Left lobe of liver (tissue), 2 donors: Measurements from ENCODE around the gene KRT5. TPM values are rescaled to one million over a fixed set of nuclear protein-coding genes. Genes with fewer than 3 reads are reported as not detected.
"Not testable (repeated sequence)": the region's sequence is repeated elsewhere in the genome, so short reads cannot be mapped to it uniquely, and the experiment has no call there.

Source experiments
- ATAC-seq: fragments of 200-7000 bp; cut with Tn5 transposase; one replicate; pipeline ENCODE4 v1.9.1; 2020; ENCODE audit warnings: mild to moderate bottlenecking, moderate library complexity
- DNase-seq: peaks from one replicate; pipeline ENCODE4 v3.0.0-alpha.2; 2020; ENCODE audit warnings: low spot score
- total RNA-seq: library from RNA; stranded (reverse); gene quantifications from one replicate; pipeline ENCODE4 v1.2.1, GENCODE V29; 2021
- donor health status: DM: no; HTN: no; CAD: no; lungs with moderate emphysema.
- donor health status: DM: no; HTN: yes; CAD: no.

The KRT5 gene
- total RNA-seq, 1 donor from 2014 or later: not detected

DNA sequence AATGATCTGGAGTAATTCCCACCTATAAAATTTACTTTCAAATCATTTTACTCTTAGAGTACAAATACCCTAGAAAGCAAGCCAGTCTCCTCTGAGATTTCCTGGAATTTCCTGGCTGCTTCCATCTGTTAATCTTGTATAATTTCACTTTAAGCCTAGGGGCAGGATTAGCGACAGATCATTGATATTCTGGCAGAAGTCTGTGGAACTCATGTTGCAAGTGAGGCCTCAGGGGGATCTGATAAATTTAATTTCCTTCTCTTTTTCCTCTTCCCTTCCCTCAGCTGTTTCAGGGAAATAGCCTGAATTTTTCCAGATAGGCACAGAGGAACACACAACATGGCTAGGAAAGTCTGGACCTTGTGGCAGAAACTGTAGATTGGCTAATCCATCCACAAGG, 21.2 kb downstream of the KRT5 start:
- DNase-seq (no peak), ATAC-seq (no peak)

DNA sequence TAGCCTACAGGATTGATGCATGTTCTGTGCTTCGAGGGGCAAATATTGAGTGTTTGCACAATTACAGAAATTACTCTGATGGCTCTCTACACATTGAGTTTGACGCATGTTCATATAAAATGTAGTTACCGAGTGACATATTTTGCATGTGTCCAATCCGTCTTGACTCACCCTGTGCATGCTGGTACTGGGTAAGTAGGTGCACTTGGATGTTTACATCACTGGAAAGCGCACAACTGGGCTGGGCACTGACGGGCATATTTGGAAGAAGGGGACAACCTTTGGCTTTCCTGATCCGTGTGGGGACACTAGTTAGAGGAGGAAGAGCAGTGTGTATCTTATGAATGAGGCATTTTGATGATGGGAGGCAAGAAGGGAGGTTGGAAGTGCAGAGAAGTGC, 22.2 kb downstream of the KRT5 start:
- no peak for ATAC-seq
- no peak for DNase-seq

DNA sequence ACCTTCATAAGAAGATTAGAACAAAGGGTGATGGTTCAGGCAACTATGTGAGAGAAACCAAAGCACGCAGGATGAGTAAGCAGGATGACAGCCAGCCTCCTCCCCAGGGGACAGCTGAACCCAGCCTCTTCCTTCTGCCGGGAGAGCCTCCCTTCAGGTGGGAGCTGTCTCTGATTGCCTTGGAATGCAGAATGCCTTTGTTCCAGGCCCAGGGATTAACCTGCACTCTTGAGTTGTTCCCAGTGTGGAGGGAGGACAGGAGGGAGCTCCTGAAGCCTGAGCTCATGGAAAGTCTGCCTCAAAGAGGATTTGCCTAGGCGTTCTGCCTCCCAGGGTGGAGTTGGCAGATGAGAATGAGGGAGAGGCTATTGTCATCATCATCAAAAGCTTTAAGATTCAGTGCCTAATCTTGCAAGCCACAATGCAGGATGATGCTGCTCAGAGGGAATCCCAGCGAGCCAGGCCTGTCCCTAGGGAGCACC, 23.6 kb downstream of the KRT5 start:
- no peak for ATAC-seq
- DNase-seq: no peak

DNA sequence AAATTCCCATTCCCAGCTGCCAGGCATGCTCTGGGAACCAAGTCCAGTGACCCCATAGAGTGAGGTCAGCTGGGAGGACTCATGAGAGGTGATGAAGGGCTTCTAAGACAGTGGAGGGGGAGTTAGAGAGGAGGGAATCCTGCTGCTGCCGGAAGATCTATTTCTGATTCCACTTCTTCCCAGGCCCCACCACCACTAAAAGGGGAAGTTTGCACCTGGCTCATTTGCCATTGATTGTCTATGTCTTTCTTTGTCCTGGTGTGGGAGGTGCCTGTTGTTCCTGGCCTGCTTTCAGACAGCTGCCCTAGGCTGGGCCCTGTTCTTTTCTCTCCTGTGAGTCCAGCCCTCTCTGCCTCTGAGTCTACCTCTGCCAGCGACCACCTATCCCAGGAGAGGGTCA, 24.1 kb downstream of the KRT5 start:
- DNase-seq: no peak
- no peak for ATAC-seq

DNA sequence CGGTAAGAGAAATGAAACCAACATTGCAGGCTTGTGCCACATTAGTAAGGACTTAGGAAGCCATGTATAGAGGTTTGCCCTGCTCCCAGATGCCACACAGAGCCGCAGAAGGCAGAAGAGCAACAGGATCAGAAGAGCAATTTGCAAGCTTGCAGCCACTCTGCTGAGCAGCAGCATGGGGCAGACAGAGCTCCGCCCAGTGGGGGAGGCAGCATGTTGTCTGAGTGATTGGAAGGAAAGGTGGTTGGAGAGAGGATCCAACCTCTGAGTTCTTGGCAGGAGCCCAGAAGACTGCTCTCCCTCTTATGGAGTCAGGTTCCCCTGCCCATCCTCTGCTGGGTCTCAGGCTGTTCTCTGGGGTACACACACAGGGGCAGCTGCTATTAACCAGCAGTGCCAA, 24.8 kb downstream of the KRT5 start:
- ATAC-seq (peak; percentile 25), DNase-seq (no peak)

DNA sequence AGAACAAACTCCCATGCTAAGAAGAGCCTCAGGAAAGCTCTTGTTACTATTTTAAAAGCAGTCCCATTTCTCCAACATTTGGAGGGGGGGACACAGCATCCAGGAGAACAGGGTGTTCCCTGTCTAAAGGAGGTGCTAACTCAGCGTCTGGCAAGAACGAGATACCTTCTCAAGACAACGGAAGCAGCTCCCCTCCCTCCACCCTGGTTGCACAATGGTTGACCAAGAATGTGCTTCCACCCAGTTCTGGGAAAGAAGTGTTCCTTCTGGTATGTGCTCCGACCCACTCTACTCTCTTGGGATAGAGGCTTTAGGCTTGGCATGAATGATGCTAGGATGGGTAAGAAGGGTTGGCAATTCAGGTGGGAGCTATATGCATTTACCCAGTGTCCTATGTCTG, 25.7 kb downstream of the KRT5 start:
- DNase-seq: no peak
- ATAC-seq: no peak

DNA sequence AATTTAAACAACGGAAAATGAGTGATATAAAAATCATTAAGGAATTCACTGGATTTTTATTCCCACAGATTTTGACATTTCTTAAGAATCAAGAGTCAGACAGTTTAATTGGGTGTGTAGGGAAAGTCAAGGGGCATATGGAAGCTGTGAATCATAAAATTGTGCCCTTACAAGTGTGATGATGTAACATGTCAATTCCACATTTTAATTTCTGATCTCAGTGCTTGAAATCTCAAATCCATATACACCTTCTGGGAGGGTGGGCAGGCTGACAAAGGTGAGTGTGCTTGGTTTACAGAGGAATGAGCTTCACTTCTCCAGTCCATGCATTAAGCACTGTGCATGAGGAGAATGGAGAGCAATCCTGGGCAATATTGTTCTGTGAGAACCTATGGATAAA, 26.1 kb downstream of the KRT5 start:
- ATAC-seq (no peak), DNase-seq (no peak)

DNA sequence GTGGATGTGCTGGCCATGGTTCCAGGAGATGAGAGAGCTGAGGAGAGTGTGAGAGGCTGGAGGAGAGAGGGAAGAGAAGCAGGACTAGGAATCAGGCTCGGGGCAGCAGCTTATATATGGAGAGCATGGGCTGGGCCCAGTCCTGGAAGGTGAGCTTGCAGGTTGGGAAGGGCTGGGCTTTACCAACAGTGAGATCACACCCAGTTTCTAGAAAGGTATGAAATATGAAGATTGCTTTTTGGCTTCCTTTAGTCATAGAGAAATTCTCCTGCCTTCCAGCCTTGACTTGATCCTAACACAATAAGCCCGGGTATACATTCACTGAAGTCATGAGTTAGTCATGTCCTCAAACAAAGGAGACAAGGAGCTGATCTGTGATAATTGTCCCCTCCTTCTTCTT, 27.0 kb downstream of the KRT5 start, which contains the start of gene KRT6A:
Gene KRT6A (minus strand): TSS at position 86 of the 400 bp plus-strand sequence. CDS start 69 bp downstream, at position 17.
- ATAC-seq (no peak), DNase-seq (no peak)

DNA sequence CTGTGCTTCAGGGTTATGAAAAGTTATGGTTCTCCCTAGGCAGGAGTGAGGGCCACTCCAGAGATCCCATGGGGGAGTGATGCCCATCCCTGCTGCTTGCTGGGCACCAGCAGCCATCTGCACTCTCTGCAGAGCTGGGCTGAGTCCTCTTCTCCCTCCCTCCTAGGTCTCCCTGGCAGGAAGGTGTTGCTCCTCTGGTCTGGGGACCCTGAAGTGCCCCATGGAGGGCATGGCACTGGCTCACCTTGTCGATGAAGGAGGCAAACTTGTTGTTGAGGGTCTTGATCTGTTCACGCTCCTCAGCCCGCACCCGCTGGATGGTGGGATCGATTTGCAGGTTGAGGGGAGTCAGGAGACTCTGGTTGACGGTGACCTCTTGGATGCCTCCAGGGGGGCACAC, 27.8 kb downstream of the KRT5 start:
- ATAC-seq, DNase-seq: not testable (repeated sequence)

DNA sequence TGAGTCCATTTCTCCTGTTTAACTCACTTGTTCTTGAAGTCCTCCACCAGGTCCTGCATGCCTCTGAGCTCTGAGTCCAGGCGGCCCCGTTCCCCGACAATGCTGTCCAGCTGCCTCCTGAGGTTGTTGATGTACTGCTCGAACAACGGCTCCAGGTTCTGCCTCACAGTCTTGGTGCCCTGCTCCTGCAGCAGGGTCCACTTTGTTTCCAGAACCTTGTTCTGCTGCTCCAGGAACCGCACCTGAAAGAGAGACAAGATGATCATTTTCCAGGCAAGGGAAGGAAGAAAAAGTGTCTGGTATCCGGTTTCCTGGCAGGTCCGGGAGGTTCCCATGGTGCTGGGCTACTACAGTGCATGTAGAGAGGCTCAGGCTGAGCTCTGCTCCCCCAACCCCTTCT, 28.7 kb downstream of the KRT5 start:
- not testable (repeated sequence) for ATAC-seq

DNA sequence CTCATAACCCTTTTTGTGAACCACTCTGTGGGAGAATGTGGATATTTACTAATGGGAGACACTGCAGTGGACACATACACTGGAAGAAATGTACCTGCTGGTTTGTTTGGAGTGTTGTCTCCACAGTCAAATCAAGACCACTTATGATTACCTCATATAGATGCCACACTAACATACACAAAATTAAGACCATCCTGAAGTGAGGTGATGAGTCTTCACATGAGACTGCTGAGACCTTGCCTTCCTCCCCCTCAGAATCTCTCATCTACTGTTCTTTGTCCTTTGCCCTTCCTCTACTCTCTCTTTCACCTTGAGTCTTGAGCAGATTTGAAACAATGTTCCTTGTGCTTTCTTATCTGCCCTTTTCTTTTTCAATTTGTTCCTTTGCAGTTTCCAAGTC, 31.5 kb downstream of the KRT5 start:
- DNase-seq (no peak), ATAC-seq (no peak)

More for the DNA sequence above, 28.7 kb downstream of the KRT5 start:
- not testable (repeated sequence) for DNase-seq

DNA sequence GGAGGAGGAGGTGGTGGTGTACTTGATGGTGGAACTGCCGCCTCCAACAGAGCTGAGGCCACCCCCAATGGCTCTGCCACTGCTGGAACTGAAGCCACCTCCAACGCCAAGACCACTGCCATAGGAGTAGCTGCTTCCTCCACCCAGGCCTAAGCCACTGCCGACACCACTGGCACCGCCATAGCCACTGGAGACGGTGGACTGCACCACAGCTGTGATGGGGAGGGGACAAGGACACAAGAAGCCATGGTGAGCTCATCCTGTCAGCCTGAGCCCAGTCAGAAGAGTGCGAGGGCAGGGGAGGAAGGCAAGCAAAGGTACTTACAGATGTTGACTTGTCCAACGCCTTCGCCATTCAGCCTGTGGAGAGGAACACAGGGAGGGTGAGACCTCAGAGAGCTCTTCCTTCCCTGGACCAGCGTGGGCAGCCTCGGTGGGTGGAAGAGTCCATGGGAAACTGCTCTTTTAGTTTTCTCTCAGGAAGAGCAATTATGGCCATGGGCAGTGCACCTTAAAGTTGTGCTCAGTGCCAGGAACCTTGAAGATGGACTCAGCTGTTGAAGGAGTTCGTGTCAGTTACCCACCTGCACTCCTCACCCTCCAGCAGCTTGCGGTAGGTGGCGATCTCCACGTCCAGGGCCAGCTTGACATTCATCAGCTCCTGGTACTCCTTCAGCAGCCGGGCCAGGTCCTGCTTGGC, 32.3 kb downstream of the KRT5 start:
- not testable (repeated sequence) for DNase-seq, ATAC-seq

DNA sequence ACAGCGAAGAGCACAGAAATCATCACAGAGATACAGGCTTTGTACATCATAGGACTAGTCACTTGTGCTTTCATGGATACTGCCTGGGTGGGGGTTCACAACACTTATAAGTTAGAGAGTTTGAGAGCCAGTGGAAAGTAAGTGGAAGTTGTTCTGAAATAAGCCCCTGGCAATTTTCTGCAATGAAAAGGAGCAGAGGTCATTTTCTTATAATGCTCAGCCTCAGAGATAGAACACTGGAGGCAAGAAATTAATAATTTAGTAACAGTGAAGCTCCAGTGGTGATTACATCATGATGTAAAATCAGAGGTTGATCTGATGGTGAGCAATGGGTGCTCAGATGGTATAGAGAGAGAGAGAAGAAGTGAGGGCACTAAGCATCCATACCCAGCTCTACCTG, 33.0 kb downstream of the KRT5 start:
- no peak for ATAC-seq
- DNase-seq: no peak

DNA sequence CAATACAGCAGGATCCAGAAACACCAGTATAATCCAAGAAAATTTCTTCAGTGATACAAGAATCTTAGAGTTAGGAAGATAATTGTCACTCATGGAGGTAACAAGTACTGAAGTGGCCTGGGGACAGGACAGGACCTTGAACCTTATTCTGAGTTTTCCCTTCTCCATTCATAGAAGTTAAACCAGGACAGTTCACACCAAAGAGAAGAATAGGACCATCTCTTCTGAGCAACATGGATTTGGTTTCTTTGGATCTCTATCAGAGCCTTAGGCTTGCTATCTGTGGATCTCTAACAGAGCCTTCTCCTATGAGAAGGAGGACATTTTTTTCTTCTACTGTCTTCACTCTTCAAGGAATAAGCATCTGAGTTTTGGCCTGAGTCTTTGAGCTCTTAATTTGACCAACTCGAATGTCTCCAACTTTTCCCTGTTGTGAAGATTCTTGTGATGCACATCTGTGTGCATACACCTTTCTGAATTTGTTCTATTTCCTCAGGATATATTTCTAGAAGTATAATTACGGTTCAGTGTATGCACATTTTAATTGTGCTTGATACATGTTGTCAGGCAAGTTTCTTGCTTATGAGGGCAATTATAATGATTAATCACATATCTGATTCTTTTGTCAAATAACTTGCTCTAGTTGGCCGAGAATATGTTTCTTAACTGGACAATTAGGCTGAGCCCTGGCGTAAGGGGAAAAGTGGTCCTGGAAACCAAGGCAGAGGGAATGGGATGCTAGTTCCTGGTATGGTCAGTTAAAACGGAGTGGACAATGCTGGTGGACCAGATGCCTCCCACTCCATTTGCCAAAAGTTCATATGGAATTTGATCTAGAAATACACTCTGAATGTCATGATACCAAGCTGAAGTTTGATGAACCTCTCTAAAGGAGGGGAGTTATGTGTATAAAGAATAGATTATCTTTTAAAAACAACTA, 33.8 kb downstream of the KRT5 start:
- no peak for DNase-seq
- ATAC-seq: no peak

DNA sequence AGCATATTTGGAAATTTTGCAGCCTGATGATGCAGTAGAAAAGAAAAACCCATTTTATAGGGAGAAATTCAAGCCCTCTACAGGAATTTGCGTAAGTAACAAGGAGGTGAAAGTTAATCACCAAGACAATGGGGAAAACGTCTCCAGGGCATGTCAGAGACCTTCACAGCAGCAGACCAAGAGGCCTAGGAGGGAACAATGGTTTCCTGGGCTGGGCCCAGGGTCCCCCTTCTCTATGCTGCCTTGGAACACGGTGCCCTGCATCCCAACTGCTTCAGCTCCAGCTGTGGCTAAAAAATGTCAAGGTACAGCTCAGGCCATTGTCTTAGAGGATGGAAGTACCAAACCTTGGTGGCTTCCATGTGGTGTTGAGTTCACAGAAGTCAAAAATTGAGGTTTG, 40.1 kb downstream of the KRT5 start:
- no peak for DNase-seq
- no peak for ATAC-seq

DNA sequence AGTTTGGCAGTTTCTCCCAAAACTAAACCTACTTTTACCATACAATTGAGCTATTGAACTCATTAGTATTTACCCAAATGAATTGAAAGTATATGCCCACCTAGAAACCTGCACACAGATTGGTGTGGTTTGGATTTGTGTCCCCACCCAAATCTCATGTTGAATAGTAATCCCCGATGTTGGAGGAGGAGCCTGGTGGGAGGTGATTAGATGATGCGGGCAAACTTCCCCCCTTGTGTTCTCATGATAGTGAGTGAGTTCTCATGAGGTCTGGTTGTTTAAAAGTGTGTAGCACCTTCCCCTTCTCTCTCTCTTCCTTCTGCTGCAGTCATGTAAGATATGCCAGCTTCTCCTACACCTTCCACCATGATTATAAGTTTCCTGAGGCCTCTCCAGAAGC, 42.5 kb downstream of the KRT5 start:
- ATAC-seq: no peak
- DNase-seq: no peak

DNA sequence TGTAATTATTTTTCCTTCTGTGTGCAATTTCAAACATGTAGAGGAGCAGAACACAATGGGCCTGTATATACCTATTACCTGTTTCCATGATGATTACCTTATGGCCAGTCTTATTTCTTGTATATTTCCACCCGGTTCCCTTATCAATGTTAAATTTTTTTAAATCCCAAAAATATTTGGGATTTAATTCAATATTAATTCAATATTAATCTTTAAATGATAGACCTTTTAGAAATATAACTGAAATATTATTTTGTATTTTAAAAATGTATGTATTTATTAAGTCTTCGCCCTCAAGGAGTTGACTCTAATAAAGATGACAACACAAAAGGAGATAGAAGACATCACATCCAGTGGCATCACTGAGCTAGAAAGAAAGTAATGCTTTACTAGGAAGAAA, 46.0 kb downstream of the KRT5 start:
- DNase-seq (no peak), ATAC-seq (no peak)

DNA sequence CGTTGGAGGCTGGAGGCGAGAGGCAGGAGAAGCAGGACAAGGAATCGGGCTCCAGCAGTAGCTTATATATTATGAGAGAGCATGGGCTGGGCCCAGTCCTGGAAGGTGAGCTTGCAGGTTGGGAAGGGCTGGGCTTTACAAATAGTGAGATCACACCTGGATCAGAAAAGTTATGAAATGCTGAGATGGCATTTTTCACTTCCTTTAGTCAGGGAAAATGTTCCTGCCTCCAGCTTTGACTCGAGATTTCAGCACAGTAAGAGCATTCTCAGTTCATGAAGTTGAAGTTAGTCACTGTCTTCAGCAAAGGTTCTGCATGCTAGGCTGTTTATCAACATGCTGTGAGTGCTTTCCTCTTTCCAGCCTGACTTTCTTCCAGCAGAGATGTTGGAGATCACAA, 46.4 kb downstream of the KRT5 start, which contains the start of gene KRT6C:
Gene KRT6C (minus strand): TSS at position 38 of the 400 bp plus-strand sequence. CDS start 68 bp downstream, outside the sequence.
- DNase-seq (no peak), ATAC-seq (no peak)

DNA sequence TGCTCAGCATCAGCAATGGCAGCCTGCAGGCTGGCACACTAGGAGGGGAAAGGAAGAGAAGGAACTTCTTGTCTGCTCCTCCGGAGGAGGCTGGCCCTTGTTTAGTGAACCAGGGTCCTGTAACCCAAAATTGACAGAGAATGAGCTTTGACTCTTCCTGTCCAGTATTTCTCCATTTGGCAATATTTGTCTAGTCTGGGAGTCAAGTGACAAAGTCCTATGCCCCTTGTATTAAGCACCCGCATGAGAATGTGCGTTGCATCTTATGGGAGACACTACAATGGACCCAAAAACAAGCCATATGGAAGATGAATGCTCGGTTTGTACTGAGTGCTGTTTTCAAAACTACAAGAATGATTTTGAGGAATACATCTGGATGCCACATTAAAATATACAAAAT, 50.3 kb downstream of the KRT5 start:
- DNase-seq (no peak), ATAC-seq (peak; percentile 44)

DNA sequence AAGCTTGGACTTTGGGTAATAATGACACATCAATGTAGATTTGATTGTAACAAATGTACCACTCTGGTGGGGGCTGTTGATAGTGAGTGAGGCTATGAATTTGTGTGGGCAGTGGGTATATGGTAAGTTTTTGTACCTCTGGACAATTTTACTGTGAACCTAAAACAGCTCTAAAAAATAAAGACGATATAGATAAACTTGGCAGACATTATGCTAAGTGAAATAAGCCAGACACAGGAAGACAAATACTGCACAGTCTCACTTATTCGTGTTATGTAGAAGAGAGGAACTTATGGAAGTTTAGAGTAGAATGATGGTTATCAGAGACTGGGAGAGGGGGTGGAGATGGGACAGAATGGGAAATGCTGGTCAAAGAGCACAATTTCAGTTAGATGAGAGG, 55.3 kb downstream of the KRT5 start:
- ATAC-seq (no peak), DNase-seq (no peak)
